Measurements from ENCODE around the gene TRMT44. TPM values are rescaled to one million over a fixed set of nuclear protein-coding genes. Genes with fewer than 3 reads are reported as not detected.
"Not testable (repeated sequence)": the region's sequence is repeated elsewhere in the genome, so short reads cannot be mapped to it uniquely, and the experiment has no call there.

The TRMT44 gene
- total RNA-seq, 6 donors from 2014 or later: 22.8 to 81.7 (median 30.2) TPM

DNA sequence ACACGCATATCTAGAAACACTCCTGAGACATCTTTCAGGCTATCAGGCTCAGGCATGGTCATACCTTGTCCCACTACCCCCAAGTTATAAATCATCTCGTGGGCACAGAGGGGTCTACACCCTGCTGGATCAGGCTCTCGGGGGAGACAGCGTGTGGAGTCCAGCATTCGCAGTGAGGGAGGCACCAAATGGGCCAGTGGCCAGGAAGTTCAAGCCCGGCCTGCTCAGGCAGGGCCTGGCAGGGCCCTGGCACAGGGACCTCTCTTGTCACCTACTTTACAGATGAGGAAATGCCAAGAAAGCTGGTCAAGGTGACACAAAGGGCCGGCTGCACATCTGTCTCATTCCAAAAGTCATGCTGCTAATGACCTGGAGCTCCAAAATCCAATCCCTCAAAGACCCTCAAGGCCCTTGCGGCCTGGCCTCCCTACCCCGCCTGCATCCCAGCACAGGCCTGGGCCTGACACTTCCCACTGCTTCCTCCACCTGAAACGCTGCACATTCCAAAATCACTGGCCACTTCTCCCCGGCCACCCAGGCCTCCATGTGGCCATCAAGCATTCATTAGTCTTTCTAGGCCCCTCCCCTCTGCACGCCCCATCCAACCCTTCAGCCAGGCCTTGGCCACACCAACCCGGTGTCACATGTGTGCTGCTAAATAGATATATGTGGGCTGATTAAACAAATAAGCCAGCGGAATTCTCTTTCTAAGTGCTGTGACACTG, 35.6 kb upstream of the TRMT44 start:
- no peak for DNase-seq
- Histone ChIP-seq H3K4me1 (peaks cover 16 to 30% (median 23%) of the 10 kb centered on the region in 4 donors), H3K27me3 (no peaks in the 10 kb centered on the region), H3K27ac (no peak overlapping the region), H3K9me3 (no peaks in the 10 kb centered on the region), H3K4me3 (no peak overlapping the region), H3K36me3 (peaks cover 3 to 37% (median 21%) of the 10 kb centered on the region in 4 donors)
- TF ChIP-seq, protein P1, sequence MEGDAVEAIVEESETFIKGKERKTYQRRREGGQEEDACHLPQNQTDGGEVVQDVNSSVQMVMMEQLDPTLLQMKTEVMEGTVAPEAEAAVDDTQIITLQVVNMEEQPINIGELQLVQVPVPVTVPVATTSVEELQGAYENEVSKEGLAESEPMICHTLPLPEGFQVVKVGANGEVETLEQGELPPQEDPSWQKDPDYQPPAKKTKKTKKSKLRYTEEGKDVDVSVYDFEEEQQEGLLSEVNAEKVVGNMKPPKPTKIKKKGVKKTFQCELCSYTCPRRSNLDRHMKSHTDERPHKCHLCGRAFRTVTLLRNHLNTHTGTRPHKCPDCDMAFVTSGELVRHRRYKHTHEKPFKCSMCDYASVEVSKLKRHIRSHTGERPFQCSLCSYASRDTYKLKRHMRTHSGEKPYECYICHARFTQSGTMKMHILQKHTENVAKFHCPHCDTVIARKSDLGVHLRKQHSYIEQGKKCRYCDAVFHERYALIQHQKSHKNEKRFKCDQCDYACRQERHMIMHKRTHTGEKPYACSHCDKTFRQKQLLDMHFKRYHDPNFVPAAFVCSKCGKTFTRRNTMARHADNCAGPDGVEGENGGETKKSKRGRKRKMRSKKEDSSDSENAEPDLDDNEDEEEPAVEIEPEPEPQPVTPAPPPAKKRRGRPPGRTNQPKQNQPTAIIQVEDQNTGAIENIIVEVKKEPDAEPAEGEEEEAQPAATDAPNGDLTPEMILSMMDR (IDR thresholded peaks at IDR 0.05): no peak
- TF ChIP-seq POLR2A (IDR thresholded peaks at IDR 0.05): no peak
- TF ChIP-seq POLR2AphosphoS5 (IDR thresholded peaks at IDR 0.05): no peak
- TF ChIP-seq EP300 (IDR thresholded peaks at IDR 0.05): no peak
- 88 to 92% methylated on average over 13 to 14 of the region's 14 CpGs for WGBS, 2 donors
- no peak for ATAC-seq (ENCODE audit: low FRiP score in 2 of 2)

DNA sequence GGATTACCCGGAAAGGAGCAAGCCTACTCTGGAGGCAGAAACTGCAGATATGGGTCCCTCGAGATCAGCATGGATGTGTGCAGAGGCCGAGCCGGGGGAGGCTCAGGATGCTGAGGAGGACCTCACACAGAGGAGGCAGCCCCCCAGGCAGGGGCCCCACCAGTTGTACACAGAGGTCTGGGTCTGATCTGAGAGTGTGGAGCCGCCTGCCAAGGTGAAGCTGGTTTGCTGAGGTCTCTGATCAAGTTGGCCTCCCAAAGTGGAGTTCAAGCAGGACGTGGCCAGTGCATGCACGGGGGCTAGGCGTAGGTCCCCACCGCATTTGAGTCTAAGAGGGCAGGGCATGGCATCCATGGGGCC, 35.1 kb upstream of the TRMT44 start:
- DNase-seq: no peak
- Histone ChIP-seq H3K9me3 (no peaks in the 10 kb centered on the region), H3K36me3 (peaks cover 3 to 37% (median 21%) of the 10 kb centered on the region in 4 donors), H3K4me3 (no peak overlapping the region), H3K27ac (no peak overlapping the region), H3K4me1 (peaks cover 20 to 36% (median 25%) of the 10 kb centered on the region in 4 donors), H3K27me3 (no peaks in the 10 kb centered on the region)
- 96 to 97% methylated on average over 8 to 9 of the region's 9 CpGs for WGBS, 2 donors
- TF ChIP-seq, protein P1 (IDR thresholded peaks at IDR 0.05): no peak
- TF ChIP-seq POLR2AphosphoS5 (IDR thresholded peaks at IDR 0.05) (no peak), EP300 (IDR thresholded peaks at IDR 0.05) (no peak), POLR2A (IDR thresholded peaks at IDR 0.05) (no peak)
- ATAC-seq (ENCODE audit: low FRiP score in 2 of 2): no peak

DNA sequence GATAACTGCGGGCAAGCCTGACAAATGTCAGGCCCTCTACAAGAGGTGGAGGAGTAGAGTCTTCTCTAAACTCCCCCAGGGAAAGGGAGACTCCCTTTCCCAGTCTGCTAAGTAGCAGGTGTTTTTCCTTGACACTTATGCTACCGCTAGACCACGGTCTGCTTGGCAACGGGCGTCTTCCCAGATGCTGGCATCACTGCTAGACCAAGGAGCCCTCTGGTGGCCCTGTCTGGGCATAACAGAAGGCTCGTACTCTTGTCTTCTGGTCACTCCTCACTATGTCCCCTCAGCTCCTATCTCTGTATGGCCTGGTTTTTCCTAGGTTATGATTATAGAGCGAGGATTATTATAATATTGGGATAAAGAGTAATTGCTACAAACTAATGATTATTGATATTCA, 33.7 kb upstream of the TRMT44 start:
- H3K4me3 ChIP-seq; H3K27me3 ChIP-seq; ATAC-seq (ENCODE audit: low FRiP score in 2 of 2); H3K27ac ChIP-seq; H3K9me3 ChIP-seq: not testable (repeated sequence)
- peak in 1 of 2 donors; percentile 68 for DNase-seq
- Histone ChIP-seq H3K36me3 (peaks cover 3 to 40% (median 26%) of the 10 kb centered on the region in 4 donors), H3K4me1 (peaks cover 19 to 37% (median 27%) of the 10 kb centered on the region in 4 donors)
- TF ChIP-seq, protein P1 (IDR thresholded peaks at IDR 0.05): peak; percentile 19 to 55 (median 33)
- 71 to 78% methylated on average over 7 of the region's 7 CpGs for WGBS, 2 donors

DNA sequence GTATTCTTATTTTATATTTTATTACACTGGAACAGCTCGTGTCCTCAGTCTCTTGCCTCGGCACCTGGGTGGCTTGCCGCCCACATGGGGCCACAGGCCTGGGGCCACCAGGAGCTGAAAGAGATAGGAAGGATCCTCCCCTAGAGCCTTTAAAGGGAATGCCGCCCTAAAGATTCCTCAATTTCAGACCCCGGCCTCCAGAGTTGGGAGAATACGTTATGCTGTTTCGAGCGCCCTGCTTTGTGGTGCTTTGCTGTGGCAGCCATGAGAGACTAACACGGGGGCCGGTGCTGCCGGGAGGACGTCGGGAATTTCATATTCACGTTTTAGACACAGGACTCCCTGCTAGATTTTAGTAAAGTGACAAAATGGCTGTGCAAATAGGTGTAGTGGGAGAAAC, 33.3 kb upstream of the TRMT44 start:
- no peaks in the 10 kb centered on the region for H3K27me3 ChIP-seq
- peaks cover 15 to 33% (median 23%) of the 10 kb centered on the region in 4 donors for H3K4me1 ChIP-seq
- ATAC-seq (ENCODE audit: low FRiP score in 2 of 2): no peak
- H3K36me3 ChIP-seq: peaks cover 3 to 43% (median 26%) of the 10 kb centered on the region in 4 donors
- WGBS, 2 donors: 93 to 96% methylated on average over 14 of the region's 14 CpGs
- no peak for DNase-seq
- H3K9me3 ChIP-seq: no peaks in the 10 kb centered on the region
- H3K4me3 ChIP-seq: no peak overlapping the region
- TF ChIP-seq, protein P1 (IDR thresholded peaks at IDR 0.05): no peak
- no peak for TF ChIP-seq POLR2A (IDR thresholded peaks at IDR 0.05)
- no peak for TF ChIP-seq POLR2AphosphoS5 (IDR thresholded peaks at IDR 0.05)
- no peak for TF ChIP-seq EP300 (IDR thresholded peaks at IDR 0.05)
- H3K27ac ChIP-seq: no peak overlapping the region

DNA sequence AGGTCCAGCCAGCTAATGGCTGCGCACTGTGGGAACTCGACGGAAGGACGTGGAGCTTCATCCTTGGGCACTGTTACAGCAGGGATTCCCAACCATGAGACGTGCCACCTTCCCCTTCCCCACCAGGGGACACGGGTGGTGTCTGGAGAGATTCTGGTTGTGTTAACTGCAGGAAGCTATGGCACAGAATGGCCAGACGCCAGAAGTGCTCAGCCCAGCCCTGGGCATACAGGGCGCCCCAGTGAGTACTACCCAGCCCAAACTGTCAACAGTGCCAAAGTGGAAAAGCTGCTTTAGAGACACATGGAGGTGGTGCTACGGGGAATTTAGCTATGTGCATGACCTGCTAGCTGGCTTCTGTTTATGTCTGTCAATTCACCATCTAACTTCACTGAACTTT, 32.8 kb upstream of the TRMT44 start:
- WGBS, 2 donors: 84 to 87% methylated on average over 8 to 9 of the region's 9 CpGs
- TF ChIP-seq, protein P1 (IDR thresholded peaks at IDR 0.05): peak in 1 of 6 experiments; percentile 30
- no peak for TF ChIP-seq POLR2AphosphoS5 (IDR thresholded peaks at IDR 0.05)
- ATAC-seq (ENCODE audit: low FRiP score in 2 of 2) (peak in 1 of 2 donors; percentile 67), DNase-seq (peak in 1 of 2 donors; percentile 79)
- Histone ChIP-seq H3K27ac (no peak overlapping the region), H3K9me3 (no peaks in the 10 kb centered on the region), H3K36me3 (peaks cover 3 to 43% (median 27%) of the 10 kb centered on the region in 4 donors), H3K27me3 (no peaks in the 10 kb centered on the region), H3K4me1 (peaks cover 11 to 28% (median 18%) of the 10 kb centered on the region in 4 donors), H3K4me3 (no peak overlapping the region)
